Panc1 (cell line): Measurements from ENCODE around the gene TRABD2A. TPM values are rescaled to one million over a fixed set of nuclear protein-coding genes. Genes with fewer than 3 reads are reported as not detected.

ENCODE experiments used
- ATAC-seq: fragments of 200-7000 bp; cut with Tn5 transposase; 2 replicates; pipeline ENCODE4 v1.9.1; 2020; ENCODE audit warnings: mild to moderate bottlenecking, moderate library complexity
- BruUV-seq: library from RNA; stranded (reverse); fragments of 400-500 nt; replicated peaks from 2 replicates; lab custom pipeline; 2021; lab: Mats Ljungman, UMichigan
- CTCF ChIA-PET: fragments of 300-600 bp; sonication (Branson Sonifier 250); formaldehyde crosslinking; loops from one replicate; lab custom pipeline; 2022; ENCODE audit warnings: antibody characterized with exemption; lab: Charles Lee
- POLR2A ChIA-PET: fragments of 300-600 bp; sonication (Branson Sonifier 250); formaldehyde crosslinking; loops from one replicate; lab custom pipeline; 2022; ENCODE audit warnings: antibody characterized with exemption; lab: Charles Lee
- DNase-seq: peaks from one replicate; pipeline ENCODE4 v3.0.0-alpha.2; 2010; ENCODE audit warnings: low read depth, low spot score
- H3K27ac ChIP-seq: 2 replicates; pipeline ENCODE4 v1.5.1; 2011; ENCODE audit warnings: mild to moderate bottlenecking, low read length, inconsistent platforms
- H3K27me3 ChIP-seq: fragments of 200-500 bp; sonication (Bioruptor generic); 2 replicates; pipeline ENCODE4 v1.6.0; 2014; ENCODE audit warnings: low read length, inconsistent platforms; ENCODE audit not compliant: control insufficient read depth, insufficient read depth
- H3K36me3 ChIP-seq: fragments of 200-500 bp; sonication (Bioruptor generic); 2 replicates; pipeline ENCODE4 v1.5.1; 2014; ENCODE audit warnings: inconsistent platforms, mild to moderate bottlenecking, low read length, moderate library complexity; ENCODE audit not compliant: control insufficient read depth, insufficient read depth
- H3K4me1 ChIP-seq: 2 replicates; pipeline ENCODE4 v1.5.1; 2011; ENCODE audit warnings: inconsistent platforms, mild to moderate bottlenecking, low read length, moderate library complexity; ENCODE audit not compliant: control insufficient read depth, insufficient read depth
- H3K4me3 ChIP-seq, 2 experiments: 2 replicates each; pipeline ENCODE4 v1.5.1; 2011 to 2012; ENCODE audit warnings: low read depth in 2 of 2, low read length in 2 of 2, mild to moderate bottlenecking in 2 of 2, inconsistent platforms in 1 of 2, moderate library complexity in 1 of 2
- H3K9me3 ChIP-seq: fragments of 200-500 bp; sonication (Bioruptor generic); 2 replicates; pipeline ENCODE4 v1.5.1; 2014; ENCODE audit warnings: low read depth, mild to moderate bottlenecking, inconsistent platforms, low read length, moderate library complexity; ENCODE audit not compliant: control insufficient read depth, insufficient read depth
- CTCF ChIP-seq: fragments of 450-650 bp; IDR thresholded peaks from 2 replicates; pipeline ENCODE4 v1.5.1; 2017; ENCODE audit warnings: mild to moderate bottlenecking
- POLR2AphosphoS5 ChIP-seq: IDR thresholded peaks from 2 replicates; pipeline ENCODE4 v1.6.1; 2012; ENCODE audit warnings: mild to moderate bottlenecking, low read depth, low read length, moderate library complexity
- REST ChIP-seq, 2 experiments: IDR thresholded peaks; 2 replicates each; pipeline ENCODE4 v1.6.1; 2011 to 2012; ENCODE audit warnings: low read depth in 2 of 2, control low read depth in 1 of 2, low read length in 1 of 2, mild to moderate bottlenecking in 1 of 2, moderate library complexity in 1 of 2; ENCODE audit not compliant: insufficient read depth in 1 of 2
- SIN3A ChIP-seq: IDR thresholded peaks from 2 replicates; pipeline ENCODE4 v1.6.1; 2012; ENCODE audit warnings: low read depth, mild to moderate bottlenecking, low read length, moderate library complexity, borderline replicate concordance; ENCODE audit not compliant: insufficient read depth
- TCF7L2 ChIP-seq: IDR thresholded peaks from 2 replicates; pipeline ENCODE4 v1.6.1; 2011; ENCODE audit warnings: mild to moderate bottlenecking, low read depth, low read length, inconsistent platforms
- in situ Hi-C: cut with HindIII; loops from 2 replicates; pipeline ENCODE4 v1.10.0; 2016; ENCODE audit warnings: low sequenced_read_pairs, low pct_unique_long_range_greater_than_20kb
- intact Hi-C: fragments of 100-400 bp; cut with micrococcal nuclease; formaldehyde crosslinking; loops from one replicate; pipeline ENCODE4 v1.10.0; 2022; ENCODE audit not compliant: unreplicated experiment
- total RNA-seq: library from RNA; stranded (reverse); gene quantifications from one replicate; pipeline ENCODE4 v1.2.1, GENCODE V29; 2021; ENCODE audit not compliant: unreplicated experiment

TRABD2A gene
- total RNA-seq, 1 experiment from 2014 or later, result 1.7 TPM

- in situ Hi-C loops (no loop called here), intact Hi-C loops (no loop called here)
- Histone ChIP-seq H3K36me3 (no peaks in the 10 kb centered on the region), H3K27ac (no peak overlapping the region), H3K4me3 (no peak overlapping the region), H3K9me3 (no peaks in the 10 kb centered on the region), H3K27me3 (no peaks in the 10 kb centered on the region), H3K4me1 (no peaks in the 10 kb centered on the region)
- ATAC-seq (no peak), DNase-seq (no peak)
- ChIA-PET POLR2A (no interaction called here), CTCF (no interaction called here)
- no TSS peak for BruUV-seq
- peak; percentile 40 to 49; a peak in 2 of 4 replicates for TF ChIP-seq REST (IDR thresholded peaks at IDR 0.05; ENCODE audit: insufficient read depth in 1 of 2, low read depth in 2 of 2, low read length in 1 of 2)
- no peak for TF ChIP-seq POLR2AphosphoS5
Observed at GRCh38 chr2:84811839-84812431, 68.9 kb downstream of the TRABD2A start.

DNA sequence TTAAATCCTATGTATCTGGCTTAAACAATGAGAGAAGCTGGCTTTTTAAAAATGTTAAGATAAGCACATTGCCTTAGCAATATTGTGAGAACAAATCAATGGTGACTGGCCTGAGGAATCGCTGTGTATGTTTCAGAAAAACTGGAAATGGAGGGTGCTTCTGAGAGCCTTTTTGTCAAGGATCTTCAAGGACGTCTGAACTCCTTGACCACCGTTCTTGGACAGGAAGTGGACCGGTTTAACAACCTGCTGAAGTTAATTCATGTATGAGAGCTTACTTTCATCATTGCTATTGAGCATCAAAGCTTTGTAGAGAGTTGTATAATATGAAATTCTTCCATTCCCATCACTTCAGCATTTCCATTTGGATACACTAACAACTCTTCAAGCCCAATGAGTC lies 72.6 kb downstream of the TRABD2A start:
- no TSS peak for BruUV-seq
- intact Hi-C loops, result no loop called here
- ChIA-PET POLR2A (no interaction called here), CTCF (no interaction called here)
- no peak overlapping the region for H3K4me3 ChIP-seq
- no peak for DNase-seq
- H3K4me1 ChIP-seq, result no peaks in the 10 kb centered on the region
- H3K27ac ChIP-seq, result no peak overlapping the region
- H3K36me3 ChIP-seq, result no peaks in the 10 kb centered on the region
- in situ Hi-C loops, result no loop called here
- H3K9me3 ChIP-seq, result no peaks in the 10 kb centered on the region
- ATAC-seq, result no peak
- TF ChIP-seq SIN3A (no peak), TCF7L2 (no peak), POLR2AphosphoS5 (no peak), REST (IDR thresholded peaks at IDR 0.05; ENCODE audit: insufficient read depth in 1 of 2, low read depth in 2 of 2, low read length in 1 of 2) (no peak), CTCF (no peak)
- no peaks in the 10 kb centered on the region for H3K27me3 ChIP-seq
